GM18870 (cell line): Measurements from ENCODE around the gene CBX4.

Experiments
- ATAC-seq: cut with Tn5 transposase; IDR thresholded peaks from one replicate; pipeline ENCODE4 v1.9.1; 2021; ENCODE audit warnings: moderate library complexity; ENCODE audit not compliant: unreplicated experiment

CBX4 gene

DNA sequence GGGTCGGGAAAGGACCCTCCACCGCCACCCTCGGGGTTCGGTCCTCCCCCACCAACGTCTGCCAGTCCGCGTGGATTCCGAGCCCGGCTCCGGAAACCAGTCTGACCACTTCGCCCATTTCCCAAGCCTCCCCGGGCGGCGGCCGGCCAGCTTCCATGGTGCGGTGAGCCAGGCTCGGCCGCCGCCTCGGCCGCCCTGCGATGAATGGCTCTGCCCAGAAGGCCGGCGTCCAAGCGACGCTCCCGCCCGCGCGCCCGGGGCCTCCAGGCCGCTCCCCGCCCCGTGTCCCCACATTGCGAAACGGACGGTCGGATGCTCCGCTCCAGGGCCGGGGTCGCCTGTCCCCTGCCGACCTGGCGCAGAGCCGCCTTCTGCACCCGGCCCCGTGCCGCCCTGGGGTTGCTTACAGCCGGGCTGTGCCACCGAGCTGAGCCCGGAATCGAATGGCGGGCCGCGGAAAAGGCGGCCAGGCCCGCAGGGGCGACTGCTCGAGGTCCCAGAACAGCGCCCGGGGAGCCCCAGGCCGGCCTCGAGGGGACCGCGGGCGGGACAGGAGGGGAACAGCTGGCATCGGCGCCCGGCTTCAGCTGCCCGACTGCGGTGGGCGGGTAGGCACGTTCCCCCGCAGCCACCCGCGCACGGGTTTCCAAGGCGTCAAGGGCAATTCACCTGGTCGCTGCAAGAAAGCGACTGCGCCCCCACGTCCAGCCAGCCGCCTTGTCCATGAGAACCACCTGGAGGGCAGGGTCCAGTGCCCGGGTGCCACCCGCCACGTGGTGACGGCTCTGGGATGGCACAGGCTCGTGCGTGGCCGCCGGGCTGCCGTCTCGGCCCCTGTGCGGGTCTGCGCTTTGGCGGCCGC, 24.0 kb downstream of the CBX4 start:
- ATAC-seq: no peak

DNA sequence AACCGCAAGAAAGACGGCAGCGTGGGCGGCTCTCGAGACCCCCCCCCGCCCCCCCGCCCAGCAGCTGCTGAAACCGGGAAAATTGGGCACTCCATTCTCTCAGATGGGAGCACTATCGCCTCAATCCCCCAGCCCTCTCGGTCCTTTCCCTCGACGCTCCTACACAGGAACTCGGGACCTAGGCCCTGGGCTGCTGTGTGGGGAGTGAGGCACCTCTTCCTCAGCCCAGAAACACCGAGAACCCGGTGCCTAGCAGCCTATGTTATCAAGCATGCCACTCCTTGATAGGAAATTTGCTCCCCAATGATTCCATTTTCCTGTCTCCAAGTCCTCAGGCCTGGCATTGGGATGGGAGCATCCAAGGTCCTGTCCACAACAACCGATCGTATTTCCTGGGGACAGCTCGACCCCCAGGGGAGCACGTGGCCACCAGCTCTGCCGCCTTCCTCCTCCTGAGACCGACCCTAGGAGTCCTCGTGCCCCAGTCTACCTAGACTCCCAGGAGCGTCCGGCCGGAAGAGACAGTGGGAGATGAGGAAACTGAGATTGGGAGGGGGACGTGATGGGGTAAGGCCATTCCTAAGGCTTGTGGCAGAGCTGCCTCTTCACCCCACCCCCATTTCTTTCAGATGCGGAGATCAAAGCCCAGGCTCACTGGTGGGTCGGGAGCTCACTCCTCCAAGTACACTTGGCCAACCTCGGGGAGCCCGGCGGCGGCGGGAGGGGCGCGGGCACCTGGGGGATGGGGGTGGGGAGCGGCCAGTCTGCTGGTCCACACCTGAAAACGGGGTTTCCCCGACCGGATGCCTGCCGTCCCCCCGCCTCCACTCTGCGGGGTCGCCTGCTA, 24.9 kb downstream of the CBX4 start:
- no peak for ATAC-seq

DNA sequence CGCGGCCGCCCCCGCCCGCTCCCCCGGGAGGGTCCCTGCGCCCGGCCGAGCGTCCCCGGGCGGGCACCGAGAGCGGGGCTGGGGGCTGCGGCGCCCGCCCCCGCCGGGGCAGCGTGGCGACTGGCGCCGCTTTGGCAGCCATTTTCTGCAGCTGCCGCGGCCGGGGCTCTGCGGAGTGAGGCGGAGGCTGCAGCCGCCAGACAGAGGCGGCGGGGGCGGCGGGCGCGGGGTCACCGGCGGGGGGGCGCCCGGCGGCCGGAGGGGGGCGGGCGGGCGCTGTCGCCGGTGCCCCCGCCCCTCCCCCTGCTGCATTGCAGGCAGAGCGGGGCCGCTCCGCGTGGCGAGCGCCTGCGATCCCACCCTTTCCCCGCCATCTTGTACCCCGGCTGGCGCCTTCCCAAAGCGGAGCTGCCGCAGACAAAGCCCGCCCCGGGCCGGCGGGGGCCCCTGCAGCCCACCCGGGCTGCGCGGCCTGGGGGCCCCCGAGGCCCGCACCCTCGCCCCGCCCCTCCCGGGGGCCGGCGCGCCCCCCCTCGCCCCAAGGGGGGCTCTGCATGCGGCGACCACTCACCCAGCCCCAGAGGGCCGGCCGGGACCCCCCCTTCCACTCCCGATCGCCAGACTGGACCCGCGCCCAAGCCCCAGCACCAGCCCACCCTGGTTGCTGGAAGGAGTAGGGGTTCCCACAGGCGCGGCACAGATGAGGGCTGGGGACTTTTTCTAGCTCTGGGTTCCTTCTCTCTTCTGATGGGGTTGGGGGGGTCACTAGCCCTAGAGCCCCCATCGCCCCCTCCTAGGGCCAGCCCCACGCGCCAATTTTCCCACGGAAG, 25.7 kb downstream of the CBX4 start:
- ATAC-seq: no peak

DNA sequence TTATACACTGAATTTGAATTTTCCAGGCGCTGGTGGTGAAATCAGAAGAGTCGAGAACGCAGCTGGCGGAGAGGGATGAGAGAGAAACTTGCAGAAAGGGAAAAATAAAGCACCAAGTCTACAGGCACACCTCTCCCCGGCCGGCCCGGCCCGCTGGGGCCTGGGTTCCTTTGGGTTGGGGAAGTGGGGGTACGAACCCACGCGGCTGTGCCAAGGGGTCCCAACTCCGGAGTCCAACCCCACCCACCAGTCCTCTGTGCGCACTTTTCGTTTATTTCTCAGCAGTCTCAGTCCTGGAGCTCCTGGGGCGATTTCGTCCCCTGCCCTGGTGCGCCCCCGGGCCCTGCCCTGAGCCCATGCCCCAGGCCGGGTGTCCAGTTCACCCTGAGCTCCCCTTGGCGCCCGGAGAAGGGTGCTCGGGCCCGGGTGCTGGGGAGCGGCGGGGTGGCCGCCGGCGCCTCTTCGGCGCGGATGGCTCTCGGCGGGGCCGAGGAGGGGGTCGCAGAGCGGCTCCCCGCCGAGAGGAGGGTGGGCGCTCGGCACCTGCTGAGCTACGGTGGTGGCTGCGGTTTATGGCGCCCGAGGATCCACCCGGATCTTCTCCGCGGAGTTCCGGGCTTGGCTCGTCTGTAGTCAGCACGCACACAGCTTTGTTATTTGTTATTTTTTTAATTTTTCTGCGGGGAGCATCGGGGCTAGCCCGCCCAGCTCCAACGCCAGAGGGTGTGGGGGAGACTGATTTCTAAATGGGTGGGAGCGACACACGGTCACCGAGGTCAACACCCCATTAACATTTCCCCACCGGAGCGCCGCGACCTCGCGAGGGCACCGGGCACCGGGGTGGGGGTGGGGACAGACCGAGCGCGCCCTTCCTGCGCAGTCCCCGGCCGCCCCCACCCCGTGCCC, 26.6 kb downstream of the CBX4 start:
- ATAC-seq: no peak

DNA sequence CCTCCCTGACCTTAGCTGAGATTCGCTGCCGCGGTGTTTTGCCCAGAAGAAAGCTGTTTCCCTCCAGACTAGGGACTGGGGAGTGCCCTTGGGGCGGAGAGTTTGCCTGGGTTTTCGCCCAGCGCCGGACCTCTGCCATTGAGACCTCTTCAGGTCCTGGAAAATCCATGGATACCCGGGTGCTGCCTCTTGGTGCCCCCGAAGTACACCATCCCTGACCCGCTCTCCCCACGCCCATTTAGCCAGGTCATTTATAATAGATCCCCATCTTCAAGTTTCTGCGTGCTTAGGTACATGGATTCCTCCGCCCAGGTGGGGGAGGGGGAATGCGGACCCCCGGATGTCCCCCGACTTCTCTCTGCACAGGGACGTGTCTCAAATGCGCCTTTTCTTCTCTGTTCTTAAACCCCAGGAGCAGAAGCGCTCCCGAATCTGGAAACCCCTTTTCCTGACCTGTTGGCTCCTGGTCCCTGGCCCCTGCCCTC, 27.3 kb downstream of the CBX4 start:
- ATAC-seq: no peak

DNA sequence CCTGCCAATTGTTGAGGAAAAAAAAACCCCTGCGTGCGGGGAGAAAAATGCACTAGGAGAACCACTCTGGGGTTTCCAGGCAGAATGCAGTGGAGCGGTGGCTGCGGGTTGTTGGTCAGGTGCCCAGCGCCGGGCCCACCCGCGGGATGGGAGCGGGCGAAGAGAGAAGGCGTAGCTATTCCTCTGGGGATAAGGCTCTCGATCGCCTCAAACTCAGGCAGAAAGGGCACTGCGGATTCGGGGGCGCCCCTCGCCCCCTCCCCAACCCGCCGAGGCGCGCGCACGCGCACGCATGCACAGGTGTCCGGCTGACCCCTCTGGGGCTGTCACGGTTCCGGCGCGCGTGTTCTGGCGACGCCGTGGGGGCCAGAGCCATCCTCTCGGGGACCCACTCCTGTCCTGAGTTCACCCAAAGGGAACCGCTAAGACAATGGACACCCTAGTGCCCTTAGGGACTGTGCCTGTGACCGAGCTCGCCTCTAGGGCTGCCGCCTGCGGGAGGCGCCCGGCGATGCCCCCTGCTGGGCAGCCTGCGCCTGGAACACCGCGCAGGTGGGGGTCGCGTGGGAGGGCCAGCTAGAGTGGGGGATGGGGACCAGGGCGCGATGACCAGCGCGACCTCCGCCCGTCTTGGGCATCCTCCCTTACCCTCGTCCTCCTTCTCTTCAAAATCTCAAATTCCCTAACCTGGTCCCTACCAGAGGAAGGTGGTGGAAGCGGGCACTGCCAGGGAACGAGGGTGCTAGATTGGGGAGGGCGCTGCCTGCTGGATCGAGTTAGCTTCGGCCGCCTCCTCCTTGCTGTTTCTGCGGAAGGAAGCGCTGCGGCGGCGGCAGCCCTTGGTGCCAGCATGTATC, 28.0 kb downstream of the CBX4 start:
- ATAC-seq: no peak

DNA sequence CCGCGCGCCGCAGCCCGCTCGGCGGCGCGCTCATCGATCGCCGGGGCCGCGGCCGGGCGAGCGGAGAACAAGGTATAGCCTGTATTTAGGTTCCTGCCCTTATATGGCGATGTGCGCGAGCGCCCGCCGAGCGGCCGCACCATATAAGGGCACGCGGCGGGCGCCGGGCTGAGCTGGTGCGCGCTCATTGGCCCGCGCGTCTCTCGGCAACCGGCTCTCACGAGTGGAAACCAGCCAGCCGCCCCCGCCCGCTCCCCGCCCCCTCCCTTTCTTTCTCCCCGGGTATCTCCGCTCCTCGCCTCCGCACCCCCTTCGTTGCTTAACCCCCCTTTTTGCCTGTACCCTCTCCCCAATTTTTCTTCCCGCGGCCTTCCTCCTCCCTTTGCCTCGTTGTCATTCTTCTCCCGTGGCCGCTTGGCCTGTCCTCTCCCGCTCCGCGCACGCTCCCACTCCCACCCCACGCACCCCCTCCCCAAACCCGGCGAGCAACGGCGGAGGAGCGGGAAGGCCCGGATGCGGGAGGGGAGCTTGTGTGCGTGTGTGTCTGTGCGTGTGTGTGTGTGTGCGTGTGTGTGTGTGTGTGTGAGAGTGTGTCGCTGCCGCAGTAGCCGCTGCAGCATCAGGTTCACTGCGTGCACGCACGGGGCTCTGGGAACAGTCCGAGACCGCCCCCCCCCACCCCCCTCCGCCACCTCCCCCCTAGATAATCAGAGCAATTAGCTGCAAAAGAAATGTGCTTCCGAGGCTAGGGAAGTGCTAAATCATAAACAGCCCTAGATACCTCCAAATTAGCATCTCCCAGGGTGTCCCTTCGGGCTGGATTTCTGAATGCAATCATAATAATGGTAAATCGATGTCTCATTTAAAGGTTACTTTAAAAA, 28.9 kb downstream of the CBX4 start:
- peak; percentile 61 for ATAC-seq

DNA sequence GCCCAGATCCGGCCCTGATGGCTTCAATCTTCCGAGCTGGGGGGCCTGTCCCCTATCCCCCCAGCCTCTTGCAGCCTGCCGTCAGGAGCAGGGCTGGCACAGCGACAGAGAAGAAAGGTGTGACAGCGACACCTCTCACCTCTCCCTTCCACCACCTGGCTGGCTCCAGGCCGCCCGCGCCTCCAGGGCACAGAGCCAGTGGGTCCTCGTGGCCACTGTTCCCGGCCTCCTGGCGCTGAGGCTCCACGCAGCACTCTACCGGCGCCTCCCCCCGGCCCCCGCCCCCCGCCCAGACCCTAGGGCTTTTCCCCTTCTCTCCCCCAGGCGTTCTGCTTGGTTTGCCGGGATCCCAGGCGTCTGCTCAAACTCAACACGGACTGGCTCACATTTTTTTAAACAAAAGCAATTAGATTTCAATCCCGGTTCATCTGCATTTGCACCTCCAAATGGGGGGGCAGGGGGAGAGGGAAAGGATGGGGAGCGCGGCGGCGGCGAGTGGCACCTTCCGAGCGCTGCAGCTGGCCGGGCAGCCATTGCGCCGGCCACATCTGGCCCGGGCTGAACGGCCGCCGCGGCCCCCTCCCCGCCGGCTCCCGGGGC, 29.6 kb downstream of the CBX4 start:
- no peak for ATAC-seq

DNA sequence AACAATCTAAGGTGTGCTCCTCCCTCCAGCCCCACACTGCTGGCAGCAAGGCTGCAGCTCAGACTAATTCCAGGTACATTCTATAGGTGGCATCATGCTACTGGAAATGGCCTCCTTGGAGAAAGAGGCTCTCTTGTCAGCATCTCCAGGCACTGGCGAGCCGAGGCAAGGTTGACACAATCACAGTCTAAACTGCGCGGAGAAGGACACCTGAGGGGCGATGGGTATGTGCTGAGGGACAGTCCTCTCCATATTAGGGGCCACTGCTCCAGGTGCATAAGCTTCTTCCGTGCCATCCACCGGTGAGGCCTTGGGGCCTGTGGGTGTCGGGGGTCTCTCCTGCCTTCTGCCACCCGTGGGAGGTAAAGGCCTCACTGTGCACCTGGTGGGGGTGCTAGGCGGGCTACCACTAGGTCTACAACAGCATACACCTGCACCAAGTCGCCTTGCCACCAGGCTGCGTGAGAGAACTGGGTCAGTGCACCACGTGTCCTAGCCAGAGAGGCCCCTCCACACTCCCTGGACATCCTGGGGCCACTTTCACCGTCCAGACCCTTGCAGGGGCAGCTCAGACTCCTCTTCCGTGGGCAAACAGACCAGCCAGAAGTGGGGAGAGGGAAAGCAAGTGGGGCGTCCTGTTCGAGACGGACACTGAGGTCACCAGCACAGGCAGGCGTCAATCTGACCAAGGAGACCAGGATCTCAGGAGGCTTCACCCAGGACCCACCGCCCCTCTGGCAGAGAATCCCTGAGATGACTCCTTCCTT, 30.3 kb downstream of the CBX4 start:
- ATAC-seq: no peak

DNA sequence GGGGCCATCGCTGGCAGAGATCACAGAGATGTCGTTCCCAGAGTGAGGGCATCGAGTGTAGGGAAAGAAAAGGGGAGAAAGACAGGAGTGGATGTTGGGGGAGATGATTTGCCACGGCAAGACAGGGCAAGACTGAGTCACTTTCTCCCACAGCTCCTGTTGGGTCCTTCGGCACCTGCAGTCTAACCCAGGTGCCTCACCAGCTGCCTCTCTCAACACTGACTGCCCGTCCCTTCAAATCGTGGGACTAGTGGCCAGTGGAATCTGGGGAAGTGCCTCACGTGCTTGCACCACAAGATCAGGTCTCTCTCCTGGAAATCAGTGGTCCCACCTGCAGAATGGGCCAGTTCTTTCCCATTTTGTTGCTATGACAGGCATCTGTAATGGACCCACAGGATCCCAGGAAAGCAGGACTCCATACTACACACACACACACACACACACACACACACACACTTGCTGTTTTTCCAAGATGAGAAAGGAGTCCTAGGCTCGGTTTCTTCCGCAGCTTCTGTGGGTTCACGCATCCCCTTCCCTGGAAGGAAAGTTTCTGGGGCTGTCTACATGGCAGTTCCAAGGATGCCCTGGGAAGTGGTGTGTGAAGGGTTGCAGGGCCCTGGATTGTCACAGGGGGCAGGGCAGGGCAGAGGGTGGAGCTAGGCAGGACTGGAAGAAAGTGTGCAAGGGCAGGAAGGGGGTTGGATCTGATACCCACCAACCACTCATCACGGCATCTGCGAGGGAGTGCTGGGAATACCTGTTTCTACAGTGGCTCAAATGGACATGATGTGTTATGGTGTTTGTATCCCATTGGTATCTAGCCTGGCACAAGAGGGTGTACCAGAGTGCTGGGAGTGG, 32.1 kb downstream of the CBX4 start:
- ATAC-seq: no peak

DNA sequence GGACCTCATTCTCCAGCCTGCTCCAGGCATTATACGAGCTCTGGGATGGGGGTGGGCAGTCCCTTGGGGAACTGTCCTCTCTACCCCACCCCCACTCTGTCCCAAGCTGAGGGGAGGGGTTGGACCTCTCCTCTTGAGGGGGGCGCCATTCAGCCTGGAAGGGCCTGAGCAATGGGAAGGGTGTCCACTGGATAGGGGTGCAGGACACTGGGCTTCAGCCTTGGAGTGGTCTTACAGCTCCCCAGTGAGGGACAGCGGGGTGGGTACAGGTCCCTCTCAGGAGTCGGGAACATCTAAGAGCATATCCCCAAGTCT, 32.8 kb downstream of the CBX4 start:
- no peak for ATAC-seq

DNA sequence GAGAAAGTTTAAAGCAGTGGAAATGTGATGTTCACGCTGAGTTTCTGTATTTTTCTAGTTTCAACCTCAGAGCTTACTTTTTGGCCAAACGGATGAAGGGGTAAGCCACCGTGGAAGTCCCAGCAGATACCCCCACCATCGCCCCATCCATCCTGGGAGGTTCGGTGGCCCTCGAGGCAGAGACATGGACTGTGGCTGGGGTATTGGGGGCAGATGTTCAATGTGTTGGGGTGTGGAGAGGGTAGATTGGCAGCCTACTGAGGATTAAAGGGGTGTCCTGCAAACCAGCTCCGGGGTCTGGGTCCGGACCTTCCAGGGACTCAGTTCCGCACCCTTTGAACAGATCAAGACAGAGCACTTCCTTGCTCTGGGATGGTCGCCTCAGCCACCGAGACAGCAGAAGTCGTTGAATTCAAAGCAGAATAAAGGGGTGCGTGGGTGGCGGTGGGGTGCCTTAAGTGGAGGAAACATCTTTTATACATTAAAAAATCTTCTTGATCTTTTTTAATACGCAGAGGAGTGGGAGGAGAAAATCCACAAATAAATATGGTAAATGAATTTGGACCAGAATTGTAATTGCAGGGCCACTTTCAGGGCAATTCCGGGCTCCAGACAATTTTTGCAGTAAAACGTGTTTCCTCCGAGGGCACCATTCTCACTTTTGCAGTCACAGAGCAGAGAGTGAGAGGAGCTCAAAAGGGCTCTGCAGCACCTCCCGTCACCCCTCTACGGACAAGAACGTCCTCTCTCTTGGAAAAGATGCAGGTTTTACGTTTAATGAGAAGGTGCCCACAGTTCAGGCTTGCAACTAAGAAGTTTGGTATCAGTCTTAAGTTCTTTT, 34.2 kb downstream of the CBX4 start:
- peak; percentile 8 for ATAC-seq

DNA sequence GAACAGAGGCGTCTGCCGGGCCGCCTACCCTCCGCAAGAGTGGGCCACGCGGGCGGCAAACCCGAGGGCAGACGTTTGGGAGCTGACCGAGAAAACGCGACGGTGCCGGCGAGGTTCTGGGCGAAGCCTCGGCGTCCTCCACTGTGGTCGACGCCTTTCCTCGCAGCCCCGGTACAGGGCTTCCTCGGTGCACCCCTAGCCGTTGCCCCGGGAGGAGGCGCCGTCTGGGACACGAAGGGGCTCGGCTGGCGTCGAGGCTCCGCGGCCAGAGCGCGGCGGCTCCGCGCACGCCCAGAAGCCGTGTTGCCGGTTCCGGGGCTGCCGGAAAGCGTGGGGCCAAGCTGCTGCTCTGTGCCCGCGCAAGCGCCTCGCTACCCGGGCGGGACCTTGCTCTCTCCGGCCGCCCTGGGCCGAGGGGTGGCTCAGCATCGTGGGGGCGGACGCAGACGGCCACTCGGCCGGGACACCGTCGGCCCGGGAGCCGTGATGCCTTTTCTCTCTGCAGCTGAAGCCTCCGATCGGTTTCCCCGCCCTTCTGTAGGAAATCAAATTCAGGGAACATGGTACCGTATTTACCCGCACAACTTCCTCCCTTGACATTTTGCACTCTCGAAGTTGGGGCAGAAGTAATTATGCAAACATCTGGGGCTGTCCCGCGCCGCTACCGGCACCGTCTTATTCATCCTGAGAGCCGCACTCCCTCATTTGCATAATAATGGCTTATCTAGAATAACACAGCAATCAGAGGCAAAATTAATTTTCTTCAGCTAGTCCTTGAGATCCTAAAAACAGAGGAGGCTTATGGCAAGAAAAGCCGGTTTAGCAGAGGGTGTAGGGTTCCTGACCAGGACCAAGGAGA, 35.0 kb downstream of the CBX4 start:
- ATAC-seq: peak; percentile 62

DNA sequence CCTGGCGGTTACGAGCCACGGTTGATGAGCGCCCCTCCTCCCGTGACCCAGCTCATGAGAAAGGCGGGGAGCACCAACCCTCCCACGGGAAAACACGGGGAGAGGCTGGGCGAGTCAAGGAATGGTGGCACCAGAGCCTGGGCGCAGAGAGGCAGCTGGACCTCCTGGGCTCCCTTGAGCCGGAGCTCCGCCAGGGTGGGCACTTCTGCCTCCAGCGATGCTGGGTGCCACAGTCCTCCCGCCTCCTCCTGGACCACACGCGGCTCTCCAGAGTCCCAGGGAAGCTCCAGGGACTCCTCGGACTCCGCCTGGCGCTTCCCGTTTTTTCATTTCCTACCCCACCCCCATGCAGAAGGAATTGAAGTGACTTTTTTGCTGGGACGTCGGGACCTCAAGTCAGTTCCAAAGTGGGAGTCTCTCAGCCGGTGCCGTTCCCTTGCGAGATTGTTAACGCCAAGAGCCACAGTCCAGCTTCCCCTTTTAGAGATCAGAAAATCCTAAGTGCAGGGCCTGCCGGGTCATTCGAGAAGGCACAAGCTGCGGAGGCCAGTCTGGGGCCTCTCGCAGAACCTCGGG, 35.7 kb downstream of the CBX4 start:
- ATAC-seq: no peak
